ENCODE data around the gene MYO1C.
"Not testable (repeated sequence)": the region's sequence is repeated elsewhere in the genome, so short reads cannot be mapped to it uniquely, and the experiment has no call there.

The MYO1C gene, protein sequence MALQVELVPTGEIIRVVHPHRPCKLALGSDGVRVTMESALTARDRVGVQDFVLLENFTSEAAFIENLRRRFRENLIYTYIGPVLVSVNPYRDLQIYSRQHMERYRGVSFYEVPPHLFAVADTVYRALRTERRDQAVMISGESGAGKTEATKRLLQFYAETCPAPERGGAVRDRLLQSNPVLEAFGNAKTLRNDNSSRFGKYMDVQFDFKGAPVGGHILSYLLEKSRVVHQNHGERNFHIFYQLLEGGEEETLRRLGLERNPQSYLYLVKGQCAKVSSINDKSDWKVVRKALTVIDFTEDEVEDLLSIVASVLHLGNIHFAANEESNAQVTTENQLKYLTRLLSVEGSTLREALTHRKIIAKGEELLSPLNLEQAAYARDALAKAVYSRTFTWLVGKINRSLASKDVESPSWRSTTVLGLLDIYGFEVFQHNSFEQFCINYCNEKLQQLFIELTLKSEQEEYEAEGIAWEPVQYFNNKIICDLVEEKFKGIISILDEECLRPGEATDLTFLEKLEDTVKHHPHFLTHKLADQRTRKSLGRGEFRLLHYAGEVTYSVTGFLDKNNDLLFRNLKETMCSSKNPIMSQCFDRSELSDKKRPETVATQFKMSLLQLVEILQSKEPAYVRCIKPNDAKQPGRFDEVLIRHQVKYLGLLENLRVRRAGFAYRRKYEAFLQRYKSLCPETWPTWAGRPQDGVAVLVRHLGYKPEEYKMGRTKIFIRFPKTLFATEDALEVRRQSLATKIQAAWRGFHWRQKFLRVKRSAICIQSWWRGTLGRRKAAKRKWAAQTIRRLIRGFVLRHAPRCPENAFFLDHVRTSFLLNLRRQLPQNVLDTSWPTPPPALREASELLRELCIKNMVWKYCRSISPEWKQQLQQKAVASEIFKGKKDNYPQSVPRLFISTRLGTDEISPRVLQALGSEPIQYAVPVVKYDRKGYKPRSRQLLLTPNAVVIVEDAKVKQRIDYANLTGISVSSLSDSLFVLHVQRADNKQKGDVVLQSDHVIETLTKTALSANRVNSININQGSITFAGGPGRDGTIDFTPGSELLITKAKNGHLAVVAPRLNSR

DNA sequence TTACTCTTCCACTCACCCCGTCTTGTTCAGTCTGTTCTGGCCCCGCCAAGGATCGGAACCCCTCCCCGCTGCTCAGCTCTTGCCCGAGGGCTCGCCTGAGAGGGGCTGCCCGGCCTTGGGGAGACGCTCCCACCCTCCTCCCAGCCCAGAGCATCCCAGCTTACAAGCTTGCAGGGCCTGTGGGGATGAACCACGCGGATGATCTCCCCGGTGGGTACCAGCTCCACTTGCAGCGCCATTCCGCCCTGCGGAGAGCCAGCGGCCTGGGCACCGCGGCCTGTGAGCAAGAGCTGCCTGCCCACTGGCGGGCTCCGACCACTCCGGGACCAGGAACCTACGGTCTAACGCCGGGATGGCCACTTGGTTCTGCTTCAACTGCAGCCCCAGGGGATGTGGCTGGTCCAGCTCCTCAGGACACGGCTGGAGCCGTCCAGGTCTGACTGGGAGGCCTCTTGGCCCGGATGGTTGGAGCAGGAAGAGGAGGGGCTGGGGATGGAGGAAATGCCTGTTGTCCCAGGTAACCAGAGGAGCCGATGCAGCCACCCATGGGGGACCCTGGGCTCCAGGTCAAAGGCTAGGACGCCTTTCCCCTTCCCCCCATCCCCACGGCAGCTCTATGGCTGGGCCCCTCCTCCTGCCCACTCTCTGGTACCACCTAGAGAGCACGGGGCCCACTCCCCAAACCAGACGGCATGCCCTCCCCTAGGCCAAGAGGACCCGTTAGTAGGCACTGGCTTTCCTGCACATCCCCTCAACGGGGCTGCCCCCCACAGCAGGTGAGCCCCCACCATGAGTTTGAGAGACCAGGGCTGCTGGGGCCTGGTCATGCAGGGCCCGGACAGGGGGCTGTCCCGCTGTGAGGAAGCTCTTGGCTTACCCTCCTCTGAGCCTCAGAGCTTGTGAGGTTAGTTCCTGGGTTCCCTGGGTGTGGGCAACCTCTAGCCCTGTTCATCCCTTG is at the start of gene MYO1C:
Gene MYO1C (minus strand): TSS at position 438 of the 958 bp plus-strand sequence. CDS start 199 bp downstream, at position 239.
- DNase-seq: no peak

DNA sequence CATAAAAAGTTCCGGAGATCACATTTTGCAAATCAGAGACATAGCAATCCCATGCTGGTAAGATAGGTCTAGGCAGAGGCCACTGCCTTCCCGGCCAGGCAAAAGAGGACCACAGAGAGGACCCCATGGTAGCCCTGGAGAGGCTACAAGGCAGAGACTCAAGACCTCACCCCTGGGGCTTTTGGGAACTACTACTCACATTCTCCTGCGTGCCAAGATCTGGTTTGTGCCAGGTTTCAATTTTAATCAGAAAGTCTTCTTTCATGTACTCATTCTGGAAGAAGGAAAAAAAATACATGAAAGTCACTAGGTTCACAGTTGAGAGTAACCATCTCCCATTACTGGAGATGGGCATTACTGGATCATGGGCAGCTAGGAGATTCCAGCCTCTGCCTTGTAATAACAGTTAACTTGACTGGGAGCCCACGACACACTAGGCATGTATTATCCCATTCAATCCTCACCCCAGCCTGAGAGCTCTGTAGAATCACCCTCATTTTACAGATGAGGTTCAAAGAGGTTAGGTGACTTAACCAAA is 49.0 kb upstream of the MYO1C start:
- DNase-seq: no peak

DNA sequence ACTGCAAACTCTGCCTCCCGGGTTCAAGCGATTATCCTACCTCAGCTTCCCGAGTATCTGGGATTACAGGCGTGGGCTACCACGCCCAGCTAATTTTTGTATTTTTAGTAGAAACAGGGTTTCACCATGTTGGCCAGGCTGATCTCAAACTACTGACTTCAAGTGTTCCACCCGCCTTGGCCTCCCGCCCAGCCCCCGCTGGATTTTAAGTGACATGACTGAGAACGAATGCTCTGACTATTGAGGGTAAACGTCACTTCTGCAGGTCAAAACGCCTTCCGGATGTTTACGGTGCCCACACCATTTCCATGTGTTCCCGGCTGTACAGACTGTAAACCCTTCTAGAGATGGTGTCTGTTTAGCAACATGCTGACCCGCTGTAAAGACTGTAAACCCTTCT is 47.3 kb upstream of the MYO1C start:
- no peak for DNase-seq

DNA sequence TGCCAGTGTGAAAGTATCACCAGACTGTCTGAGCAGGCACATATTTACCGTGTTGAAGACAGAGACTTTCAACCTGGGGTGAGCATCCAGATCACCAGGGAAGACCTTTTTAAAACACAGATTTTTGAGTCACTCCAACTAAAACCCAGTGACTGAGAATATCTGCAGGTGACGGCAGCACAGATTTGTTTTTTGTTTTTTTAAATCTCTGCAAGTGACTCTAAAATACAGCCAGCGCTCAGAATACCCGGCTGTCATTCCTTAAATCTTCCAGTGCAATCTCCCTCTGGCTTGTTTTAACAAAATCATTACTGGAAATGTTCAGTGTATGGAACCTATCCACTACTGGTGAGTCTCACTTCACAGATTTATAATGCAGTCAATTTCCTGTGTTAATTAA is 43.3 kb upstream of the MYO1C start:
- no peak for DNase-seq

DNA sequence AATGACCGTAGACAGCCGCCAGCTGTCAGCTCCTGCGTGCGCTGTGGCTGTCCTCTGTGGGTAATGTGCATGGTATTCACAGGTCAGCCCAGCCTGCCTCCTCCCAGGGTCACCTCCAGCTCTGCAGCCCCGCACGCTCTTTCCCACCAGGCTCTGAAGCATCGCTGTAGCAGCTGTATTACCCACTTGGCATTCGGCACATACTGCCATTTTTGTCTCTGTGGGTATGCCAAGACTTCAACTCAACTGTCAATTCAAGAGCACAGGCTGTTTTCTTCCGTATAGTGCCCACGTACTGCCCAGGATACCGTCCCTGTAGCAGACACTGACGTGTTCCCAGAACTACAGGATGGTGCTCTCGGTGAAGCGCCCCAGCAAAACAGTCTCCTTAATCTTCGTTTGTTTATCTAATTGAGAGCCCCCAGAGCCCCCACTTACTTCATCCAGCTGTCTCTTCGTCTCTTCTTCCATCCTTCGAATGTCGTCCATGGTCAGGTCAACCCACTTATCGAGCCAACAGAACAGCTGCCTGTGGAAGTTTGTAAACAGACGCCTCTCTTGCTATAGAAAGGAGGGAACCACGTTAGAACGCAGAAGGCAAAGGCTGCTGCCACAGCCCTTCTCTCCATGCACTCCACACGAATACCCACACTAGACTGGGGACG is 41.3 kb upstream of the MYO1C start:
- no peak for DNase-seq

DNA sequence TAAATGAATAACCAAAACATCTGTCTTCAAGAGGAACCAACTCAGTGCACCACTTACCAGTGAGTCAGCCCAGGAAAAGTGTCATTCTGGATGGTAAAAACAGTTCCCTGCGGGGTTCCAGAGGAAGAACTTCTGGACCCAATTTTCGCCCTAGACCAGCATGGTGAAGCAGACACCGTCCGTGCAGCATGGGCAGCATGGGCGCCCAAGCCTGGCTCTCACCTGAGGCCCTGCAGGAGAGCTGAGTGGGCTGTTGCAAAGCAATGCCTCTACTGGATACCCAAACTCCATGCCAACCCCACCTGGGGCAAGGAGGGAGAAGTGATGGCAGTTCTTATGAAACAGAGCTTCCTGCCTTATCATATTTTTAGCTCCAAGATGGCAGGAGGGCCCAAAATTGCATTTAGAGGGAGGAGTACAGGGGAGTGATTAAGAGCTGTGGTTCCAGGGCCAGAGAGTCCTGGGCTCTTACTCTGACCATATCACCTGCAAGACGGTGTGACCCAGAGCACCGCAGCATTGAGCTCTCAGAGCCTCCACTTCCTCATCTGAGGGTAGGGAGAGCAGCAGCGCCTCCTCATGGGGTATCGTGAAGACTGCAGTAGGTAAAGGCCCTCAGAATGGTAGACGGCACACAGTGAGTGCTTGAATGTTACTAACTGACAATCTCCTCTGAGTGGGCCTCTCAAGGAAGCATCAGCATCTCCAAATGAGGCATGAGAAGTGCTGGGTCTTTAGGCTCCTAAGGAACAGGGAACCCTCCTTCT is 40.5 kb upstream of the MYO1C start:
- peak; percentile 41 for DNase-seq

DNA sequence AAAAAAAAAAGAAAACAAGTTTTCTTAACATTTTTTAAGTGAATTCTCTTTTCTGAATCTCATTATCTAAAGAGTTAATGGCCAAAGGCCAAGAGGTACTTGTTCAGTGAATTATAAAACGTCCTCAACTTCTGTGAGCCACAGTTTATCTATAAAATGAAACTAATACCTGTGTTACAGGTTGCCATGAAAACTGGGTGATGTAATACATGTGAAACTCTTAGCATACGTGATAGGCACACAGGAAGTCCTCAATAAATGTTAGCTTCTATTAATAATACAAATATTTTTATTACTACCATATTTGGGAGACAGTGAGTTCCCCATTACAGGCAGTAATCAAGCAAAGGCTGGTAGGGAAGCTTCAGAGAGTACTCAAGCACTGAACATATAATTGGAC is 37.4 kb upstream of the MYO1C start:
- DNase-seq: no peak

DNA sequence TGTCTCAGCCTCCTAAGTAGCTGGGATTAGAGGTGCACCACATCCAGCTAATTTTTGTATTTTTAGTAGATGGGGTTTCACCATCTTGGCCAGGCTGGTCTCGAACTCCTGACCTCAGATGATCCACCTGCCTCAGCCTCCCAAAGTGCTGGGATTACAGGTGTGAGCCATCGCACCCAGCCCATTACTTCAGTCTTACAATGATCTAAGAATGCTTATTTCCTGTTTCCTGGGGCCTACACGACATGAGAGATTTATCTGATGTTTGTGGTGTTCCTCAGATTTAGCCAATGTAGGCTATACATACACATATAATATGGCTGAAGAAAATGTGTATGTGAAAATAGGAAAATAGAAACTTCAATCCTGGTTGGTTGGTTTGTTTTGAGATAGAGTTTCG is 34.4 kb upstream of the MYO1C start:
- not testable (repeated sequence) for DNase-seq

DNA sequence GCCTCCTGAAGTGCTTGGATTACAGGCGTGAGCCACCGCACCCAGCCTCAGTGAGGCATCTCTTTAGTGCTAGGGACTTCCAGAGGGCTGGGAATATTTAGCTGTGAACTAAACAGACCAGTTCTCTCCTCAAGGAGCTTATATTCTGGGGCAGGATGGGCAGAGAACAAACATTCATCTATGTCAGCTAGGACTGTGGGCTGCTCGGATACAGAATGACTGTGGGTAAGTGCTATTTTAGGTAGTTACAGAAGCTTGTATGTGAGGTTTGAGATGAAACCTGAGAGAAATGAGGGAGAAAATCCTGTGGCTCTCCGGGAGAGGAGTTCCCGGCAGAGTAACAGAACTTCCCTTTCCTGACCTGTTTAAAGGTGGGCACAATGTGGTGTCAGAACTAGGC is 30.1 kb upstream of the MYO1C start:
- no peak for DNase-seq

DNA sequence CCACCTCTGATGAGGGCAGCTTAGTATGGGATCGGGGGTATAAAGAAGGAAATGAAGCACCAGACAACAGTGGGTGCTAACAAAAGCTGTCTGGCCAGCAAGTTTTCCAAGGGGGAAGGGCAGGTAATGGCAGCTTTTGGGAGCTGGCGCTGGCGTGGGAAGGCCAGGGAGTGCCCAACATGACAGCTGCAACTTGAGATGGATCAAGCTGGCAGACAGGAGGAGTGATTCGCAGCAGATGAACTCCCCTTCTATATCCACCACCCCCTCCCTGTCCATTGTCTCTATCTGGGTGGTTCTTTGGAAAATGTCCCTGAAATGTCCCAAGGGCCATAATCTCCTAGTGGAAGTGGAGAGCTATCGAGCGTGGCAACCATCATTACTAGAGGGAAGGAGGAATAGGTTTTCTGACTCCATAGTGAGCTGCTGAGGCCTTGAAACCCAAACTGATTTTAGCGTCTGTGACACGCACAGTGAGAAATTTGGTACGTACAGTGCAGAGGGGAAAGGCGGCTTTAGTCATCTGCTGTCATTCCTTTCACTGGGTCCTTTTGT is 28.7 kb upstream of the MYO1C start:
- DNase-seq: no peak

DNA sequence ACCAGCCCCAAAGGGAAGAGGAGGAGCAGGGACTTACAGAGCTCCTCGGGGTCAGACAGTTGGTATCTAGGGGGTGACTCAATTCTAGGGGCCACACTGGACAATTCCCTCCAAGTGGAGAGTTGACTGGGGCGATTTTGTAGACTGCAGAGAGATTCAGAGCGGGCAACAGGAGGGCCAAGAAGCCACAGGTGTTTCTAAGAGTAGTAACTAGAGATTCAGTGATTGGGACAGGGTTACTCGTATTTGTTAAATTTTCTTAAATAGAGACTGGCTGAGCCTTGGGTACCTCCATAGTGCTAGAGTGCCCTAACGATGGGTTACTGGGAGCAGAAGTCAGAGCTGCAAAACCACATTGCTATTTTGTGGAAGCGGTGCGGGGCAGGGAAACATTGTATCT is 27.2 kb upstream of the MYO1C start:
- no peak for DNase-seq

DNA sequence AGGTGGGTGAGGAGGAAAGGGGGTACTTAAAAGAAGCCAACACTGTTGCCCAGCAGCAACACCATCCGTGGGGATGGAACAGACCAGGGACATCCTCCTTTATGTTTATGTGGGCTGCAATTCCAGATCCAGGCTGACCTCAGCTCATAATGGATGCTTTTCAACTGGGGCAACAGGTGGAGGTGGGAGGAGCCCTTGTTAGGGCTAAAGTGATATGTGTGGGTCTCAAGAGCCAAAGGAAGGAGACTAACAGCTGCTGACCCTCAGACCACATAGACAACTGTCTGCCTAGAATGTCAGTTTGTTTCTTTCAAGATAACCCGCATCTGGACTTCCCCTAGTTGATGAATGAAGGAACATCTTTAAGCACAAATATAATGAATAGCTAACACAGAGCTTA is 25.9 kb upstream of the MYO1C start:
- DNase-seq: no peak

DNA sequence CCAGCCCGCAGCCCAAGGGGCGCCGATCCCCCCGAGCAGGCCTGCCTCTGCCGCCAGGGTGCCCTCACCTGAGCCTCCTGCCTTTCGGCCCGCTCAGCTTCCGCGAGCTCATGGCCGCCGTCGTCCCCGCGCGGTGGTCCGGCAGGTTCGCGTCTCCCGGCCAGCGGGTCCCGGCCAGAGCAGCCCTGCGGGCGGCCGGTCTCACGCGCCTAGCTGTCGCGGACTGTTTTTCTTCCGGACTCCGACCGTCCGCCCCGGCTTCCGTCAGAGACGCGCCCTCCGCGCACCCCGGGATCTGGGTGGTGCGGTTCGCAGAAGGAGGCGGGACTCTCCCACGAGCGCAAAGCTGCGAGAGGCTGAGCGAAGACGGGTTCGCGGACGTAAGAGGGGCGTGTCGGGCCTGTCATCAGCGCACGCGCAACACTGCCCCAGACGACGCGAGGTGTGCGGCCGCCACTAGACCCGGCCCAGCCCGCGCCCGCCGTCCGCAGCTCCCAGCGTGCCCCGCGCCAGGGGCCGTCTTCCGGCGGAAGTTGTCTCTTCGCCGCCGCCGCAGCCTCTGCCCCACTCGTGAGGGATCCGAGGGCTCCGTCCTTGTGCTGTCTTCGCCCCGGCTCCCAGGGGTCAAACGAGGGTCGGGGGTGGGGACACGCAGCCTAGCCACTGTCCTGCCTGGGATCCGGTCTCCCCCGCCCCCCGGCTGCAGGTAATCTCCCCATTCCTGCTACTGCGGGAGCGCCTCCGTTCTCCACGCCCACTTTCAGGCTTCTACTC is 24.1 kb upstream of the MYO1C start, which contains the start of gene INPP5K:
Gene INPP5K (minus strand): TSS at position 225 of the 774 bp plus-strand sequence. CDS start 113 bp downstream, at position 112.
- peak; percentile 97 for DNase-seq

DNA sequence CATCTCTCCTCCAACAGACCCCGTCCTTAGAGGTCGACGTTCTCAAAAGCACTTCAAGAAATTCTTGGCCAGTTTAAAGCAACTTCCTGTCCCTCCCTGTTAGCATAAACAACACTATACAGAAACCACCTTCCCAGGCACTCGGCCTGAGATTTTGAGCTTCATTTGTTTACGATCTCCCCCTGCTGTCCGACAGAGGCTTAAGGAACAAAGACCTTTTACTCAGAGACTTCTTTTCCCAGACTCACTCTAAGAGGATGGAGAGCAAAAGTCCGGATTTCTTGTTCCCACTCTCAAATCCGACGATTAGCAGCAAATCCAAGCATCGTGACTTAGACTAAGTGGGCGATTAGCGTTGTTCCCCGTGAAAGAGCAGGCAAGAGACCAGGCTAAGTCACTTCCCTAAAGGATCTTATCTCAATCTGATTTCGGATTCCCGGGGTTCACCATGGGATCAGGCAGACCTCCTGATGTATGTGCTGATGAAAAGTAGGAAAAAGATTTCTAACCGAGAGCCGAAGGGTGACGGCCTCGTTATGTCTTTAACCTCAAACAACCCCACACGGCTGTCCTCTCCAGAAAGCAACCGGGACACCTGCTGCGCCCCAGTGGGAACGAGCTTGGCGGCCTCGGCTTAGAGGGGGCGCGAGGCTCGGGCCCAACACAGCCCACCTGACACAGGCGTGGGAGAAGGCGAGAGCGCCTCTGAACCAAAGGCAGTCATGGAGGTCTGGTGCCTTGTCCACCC is 23.3 kb upstream of the MYO1C start:
- no peak for DNase-seq

DNA sequence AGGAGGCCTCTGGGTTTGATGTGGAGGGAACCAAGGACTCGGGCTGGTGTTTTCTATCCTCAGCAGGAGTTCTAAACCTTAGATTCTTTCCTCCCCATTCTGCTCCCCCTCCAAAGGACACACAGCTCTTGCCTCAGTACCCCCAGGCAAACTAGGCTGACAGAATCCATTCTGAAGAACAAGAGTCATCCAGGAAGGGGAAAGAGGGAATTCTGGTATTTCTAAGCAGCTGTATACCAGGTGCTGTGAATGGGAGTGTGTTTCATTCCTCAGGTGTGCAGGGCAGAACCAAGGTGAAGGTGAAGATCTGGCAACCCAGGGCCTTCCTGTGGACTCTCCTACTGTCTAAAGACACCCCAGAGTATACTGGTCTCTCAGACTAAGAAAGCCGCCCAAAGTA is 19.9 kb upstream of the MYO1C start:
- DNase-seq: no peak

DNA sequence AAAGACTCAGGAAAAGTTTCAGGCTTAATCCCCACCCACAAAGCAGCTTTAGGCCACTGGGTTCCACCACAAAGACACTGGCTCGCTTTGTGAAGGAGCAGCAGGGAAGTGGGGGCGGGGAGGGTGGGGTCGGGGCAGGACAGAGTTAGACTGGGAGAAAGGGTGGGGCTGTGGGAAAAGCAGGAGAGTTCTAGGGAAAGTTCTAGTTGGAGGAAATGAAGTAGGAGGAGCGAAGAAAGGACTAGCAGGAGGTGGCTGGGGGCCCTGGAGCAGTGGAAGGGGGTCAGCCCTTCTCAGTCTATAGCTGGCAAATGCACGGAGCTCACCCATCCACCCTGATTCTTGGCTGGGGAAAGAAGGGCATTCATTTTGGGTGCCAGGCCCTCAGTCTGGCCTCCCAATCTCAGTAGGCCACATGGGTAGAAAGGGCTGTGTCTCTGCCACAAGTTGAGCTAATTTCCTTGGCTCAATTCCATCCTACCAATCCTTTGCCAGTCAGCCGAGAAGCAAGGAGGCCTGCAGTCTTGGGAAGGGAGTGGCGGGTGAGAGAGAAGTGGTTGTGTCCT is 19.4 kb upstream of the MYO1C start:
- DNase-seq: no peak

DNA sequence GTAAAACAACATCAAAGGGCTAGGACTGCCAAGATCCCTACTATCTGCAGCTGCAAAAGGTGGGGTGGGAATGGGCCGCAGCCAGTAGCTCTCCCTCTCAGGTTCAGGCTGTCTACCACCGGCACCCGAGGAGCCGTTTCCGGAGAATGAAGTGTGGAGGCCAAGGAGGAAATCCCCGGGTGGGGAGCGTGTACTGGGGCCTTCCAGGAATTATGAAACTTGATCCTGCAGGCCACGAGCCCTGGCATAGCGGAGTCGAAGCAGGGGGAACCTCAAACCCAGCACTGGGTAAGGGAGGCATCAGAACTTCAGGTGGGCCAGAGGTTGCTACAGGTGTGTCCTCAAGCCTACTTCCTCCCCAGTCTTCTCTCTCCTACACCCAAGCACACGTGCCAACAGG is 18.8 kb upstream of the MYO1C start:
- DNase-seq: no peak

DNA sequence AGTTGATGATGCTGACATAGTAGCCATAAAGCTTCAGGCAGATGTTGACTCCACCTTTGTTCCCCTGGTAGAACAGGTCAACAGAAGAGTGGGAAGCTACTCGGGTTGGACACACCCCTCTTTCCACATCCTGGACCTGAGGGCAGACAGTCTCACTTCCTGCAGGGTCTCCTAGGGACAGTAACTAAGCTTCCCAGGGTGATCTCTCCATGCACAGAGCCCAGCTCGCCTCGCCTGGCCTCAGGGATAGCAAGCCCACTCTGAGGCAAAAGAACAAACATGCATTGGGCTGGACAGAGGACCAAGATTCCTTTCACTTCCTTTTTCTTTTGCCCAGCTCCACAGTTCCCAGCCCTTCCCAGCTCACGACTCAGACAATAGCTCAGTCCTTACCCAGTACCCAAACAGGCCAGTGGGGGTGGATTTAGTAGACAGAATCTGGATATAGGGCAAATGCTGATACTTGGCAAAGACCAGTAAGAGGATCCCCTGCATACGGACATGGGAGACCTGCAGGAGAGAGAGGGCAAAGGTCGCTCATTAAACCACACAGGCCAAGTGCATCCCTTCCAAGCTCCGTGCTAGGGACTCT is 16.9 kb upstream of the MYO1C start:
- no peak for DNase-seq

Measured in activated CD4-positive, CD25-positive, alpha-beta regulatory T cell treated with anti-CD3 and anti-CD28 coated beads, Interleukin-2, amount 50 U/mL, for 72 hours (primary cell).